MM.1S (cell line): ENCODE data around the gene PPOX.

Experiments
- EZH2 ChIP-seq: fragments of 300-600 bp; sonication (generic); optimal IDR thresholded peaks from 2 replicates; pipeline ENCODE3; 2017; ENCODE audit warnings: low read depth, mild to moderate bottlenecking, antibody characterized with exemption, low read length, mixed read lengths
- TF ChIP-seq, protein P1 (sequence below): fragments of 300-600 bp; sonication (generic); IDR thresholded peaks from 2 replicates; pipeline ENCODE4 v1.5.1; 2016; ENCODE audit warnings: antibody characterized with exemption, low read length, mixed read lengths

DNA sequence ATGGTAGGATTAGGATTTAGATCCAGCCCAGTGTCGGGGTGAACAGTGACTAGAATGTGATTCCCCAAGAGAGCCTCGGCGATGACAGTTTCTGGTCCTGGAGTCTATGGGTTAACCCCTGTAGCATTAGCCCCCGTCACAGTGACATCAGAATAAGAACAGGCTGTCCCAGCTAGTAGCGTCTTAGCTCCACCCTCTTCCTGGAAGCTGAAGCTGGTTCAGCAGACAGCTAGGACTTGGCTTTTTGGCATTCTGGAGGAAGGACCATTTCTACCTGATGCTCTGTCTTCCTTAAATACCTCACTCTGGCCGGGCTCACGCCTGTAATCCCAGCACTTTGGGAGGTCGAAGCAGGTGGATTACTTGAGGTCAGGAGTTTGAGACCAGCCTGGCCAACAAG lies 40.9 kb downstream of the PPOX start:
- TF ChIP-seq, protein P1, sequence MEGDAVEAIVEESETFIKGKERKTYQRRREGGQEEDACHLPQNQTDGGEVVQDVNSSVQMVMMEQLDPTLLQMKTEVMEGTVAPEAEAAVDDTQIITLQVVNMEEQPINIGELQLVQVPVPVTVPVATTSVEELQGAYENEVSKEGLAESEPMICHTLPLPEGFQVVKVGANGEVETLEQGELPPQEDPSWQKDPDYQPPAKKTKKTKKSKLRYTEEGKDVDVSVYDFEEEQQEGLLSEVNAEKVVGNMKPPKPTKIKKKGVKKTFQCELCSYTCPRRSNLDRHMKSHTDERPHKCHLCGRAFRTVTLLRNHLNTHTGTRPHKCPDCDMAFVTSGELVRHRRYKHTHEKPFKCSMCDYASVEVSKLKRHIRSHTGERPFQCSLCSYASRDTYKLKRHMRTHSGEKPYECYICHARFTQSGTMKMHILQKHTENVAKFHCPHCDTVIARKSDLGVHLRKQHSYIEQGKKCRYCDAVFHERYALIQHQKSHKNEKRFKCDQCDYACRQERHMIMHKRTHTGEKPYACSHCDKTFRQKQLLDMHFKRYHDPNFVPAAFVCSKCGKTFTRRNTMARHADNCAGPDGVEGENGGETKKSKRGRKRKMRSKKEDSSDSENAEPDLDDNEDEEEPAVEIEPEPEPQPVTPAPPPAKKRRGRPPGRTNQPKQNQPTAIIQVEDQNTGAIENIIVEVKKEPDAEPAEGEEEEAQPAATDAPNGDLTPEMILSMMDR = no peak
- TF ChIP-seq EZH2 = no peak
